HG03342 (cell line): Measurements from ENCODE around the gene SLC52A3.

Experiments
- ATAC-seq: cut with Tn5 transposase; IDR thresholded peaks from one replicate; pipeline ENCODE4 v1.9.1; 2021; ENCODE audit warnings: mild to moderate bottlenecking, moderate library complexity; ENCODE audit not compliant: unreplicated experiment

SLC52A3 gene

DNA sequence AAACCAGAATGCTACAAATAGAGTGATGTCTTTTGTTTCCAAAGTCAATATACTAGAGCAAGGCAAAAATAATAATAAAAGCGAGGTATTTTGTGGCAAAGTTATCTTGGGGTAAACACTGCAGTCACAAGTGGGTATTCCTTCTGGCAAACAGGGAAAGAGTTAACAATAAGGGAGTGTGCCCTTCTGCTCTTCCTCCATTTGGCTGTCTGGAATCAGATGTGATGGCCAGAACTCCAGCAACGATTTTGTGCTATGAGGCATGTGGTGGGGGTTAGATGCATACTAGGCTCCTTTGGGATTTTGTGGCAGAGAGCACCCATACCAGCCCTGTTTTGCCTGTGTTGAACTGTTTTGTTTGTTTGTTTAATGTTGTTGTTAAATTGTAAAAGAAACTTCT is 2.4 kb upstream of the SLC52A3 start:
- no peak for ATAC-seq

DNA sequence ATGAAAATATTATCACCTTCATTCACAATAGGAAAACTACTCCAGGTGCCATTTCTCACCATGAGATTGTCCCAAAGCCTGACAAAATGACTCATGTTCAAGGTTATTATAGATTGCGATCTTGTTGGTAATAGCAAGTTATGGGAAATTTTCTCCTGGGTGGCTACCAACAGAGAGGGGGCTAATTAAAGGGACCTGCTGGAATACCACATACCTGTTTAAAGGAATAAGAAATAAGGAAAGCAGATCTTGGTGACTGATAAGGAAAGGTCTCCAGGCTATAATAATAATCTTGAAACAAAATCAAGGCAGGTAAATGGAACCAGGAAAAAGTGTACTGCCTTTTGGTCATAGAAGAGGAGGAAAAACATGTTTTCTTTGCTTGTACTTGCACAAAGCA is 1.4 kb downstream of the SLC52A3 start:
- no peak for ATAC-seq

DNA sequence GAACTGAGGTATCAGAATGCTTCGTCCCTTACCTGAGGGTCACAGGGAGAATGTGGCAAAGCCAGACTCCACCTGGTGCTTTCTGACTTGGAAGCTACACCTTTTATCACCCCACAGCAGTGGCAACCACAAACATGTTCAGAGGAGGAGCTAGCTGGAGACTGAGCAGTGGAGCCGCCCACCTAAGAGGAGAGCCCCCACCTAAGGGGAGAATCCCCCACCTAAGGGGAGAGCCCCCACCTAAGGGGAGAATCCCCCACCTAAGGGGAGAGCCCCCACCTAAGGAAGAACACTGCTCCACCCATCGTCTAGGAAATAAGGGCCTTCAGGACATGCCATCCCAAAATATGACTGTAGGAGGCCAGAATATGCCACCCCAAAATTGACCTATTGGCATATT is 4.0 kb downstream of the SLC52A3 start:
- ATAC-seq, result no peak

DNA sequence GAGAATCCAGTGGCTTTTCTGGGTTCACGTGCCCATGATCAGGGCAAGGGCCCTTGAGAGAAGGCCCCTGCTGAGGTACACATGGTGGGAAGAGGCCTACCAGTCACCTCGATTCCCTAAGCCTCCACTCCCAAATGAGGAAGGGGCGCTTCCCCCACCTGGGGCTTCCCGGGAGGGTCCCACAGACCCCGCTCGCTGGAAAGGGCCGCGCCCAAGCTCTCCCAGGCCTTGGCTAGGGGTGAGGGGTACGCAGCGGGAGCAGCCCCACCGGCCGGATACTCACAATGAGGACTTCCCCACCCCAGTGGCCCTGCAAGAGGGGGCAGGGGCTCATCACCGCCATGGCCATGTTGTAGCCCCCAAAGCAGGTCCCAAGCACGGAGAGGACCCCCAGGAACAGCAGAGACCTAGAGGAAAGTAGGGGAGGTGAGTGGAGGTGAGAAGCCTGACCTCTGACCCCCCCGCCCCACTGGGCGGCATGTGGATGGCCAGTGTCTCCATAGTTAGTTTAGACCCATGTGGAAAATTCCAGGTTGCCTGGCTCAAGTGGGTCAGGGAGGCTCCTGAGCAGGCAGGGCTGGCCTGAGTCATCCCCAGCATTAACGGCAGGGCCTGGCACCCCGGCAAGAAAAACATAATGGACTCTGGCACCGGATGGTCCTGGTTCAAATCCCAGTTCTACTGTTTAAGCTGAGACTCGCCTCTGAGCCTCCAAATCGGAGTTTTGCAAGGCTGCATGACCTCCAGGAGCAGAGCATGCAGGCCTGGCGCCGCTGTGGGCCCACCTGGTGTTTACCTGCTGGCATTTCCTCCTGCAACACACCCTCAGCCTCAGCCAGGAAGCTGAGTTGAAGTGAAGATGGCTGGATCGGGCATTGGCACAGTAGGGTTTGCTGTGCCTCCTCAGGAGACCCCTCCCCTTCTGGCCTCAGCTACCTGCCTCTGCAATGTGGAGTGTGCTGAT is 6.6 kb downstream of the SLC52A3 start:
- no peak for ATAC-seq

DNA sequence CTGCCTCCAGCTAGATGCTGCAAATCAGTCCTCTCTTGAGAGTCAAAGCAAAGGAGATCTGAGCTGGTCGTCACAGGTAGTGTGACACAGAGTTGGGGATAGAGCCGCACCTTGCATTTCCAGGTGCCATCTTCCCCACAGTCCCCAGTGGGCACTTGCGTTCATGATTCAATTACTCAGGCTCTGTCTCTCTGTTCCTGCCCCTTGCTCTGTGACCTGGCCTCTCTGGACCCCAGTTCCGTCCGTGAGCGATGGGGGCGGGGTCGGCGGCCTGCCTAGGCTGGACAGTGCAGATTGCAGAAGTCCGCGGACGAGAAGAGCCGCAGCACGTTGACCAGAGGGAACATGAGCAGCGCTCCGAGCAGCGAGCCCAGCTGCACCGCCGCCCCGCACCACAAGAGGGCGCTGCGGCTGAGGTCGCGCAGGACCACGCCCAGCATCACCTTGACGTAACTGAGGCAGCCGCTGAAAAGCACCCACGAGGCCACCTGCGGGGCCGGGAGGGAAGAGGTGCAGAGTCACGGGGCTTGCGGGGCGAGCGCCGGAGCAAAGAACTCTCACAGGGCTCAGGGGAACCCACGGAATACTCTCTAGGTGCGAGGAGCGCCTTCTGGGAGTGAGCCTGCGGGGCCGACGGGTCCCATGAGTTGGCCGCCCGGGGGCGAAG is 7.4 kb downstream of the SLC52A3 start:
- no peak for ATAC-seq

DNA sequence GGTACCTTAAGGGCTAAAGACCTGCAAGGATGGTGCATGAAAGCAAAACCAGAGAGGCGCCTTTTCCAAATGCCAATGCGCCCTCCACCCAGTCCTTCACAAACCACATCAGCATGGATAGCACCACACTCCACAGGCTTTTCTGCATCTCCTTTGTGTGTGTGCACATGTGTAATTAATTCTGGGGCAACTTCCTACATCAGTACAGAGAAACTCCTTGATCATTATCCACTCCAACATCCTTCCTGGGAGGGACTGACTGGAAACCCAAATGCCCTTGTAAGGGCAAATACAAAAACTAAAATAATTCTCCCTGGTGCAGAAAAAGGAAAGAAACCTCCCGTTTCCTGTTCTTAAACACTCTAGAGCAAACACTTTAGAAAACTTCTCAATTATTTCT is 10.8 kb downstream of the SLC52A3 start:
- no peak for ATAC-seq

DNA sequence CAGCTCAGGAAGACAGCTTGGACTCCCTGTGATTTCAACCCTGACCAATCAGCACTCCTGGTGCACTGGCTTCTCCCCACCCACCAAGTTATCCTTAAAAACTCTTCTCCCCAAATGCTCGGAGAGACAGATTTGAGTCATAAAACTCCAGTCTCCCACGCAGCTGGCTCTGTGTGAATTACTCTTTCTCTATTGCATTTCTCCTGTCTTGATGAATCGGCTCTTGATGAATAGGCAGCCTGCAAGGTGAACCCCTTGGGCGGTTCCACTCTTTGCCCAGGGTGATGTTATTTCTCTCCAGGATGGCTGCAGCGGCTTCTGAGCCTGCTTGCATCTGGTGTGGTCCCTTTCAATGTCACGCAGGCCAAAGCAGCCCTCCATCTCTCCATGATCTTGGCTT is 12.4 kb downstream of the SLC52A3 start:
- no peak for ATAC-seq

DNA sequence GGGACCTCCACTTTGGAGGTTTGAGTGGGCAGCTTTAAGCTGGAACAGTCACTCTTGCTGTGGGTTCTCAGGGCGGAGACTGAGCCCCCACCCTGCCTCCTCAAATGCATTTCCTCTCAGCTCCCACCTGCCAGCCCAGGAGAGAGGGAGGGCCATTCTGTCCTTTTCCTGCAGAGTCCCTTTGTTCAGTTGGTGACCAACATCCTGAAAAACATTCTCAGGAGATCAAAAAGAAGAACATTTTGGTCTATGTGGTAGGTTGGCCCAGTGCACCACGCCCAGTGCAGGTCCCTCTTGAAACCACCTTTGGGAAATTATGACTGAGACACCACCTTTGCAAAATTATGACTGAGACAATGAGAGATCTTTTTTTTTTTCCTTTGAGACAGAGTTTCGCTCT is 13.4 kb downstream of the SLC52A3 start:
- no peak for ATAC-seq

DNA sequence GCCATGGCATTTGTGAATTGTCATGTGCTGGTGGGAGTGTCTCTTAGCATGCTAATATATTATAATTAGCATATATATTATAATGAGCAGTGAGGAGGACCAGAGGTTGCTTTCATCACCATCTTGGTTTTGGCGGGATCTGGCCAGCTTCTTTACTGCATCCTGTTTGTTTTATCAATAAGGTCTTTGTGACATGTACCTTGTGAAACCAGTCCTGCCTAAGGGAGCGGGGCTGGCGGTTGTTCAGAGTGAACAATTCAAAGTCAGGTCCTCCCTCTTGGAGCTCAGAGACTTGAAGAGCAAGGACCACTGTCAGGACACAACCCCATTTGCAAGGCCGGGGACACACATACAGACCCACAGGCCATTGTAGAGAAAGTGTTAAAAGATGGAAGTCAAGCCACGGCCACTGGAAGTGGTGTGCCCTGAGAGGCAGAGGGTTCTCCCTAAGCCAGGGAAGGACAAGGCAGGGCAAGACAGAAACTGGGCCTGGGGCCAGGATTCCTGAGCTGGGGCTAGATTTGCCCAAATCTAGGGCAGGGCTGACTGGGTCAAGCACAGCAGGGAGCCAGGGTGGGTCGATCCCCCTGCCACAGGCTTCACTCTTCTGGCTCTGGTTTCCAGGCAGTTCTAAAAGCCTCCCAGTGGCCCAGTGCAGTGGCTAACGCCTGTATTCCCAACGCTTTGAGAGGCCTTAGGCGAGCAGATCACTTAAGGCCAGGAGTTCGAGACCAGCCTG is 14.2 kb downstream of the SLC52A3 start:
- ATAC-seq, result no peak

DNA sequence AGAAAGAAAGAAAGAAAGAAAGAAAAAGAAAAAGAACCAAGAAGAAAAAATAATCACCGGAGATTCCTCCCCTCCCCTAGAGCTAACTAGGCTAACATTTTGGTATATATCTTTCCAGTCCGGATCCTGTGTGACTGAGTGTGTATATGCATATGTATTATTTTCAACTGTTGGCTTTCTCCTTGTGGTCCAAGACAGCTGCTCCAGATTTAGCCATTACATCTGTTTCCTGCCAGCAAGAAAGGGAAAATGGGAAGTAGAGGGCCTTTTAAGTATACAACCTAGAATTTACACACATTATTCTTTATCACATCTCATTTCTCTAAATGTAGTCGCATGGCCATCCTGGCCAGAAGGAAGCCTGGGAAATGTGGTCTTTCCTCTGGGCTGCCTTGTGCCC is 15.2 kb downstream of the SLC52A3 start:
- ATAC-seq, result no peak

DNA sequence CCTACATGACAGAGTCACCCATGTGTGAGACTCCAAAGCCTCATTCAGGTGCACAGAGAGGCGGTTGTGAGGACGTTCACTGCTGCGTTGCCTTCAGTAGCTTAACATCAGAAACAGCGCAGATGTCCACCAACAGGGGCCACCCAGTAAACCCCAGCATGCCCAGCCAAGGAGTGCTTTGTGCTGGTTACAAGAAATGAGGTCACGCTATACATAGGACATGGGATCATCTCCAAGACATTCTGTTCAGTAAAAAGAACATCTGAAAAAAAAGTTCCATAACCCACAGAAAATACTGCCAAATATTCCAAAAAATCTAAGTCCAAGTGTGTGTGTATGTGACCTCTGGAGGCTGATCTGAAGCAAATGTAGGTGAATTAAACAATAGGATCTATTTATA is 16.0 kb downstream of the SLC52A3 start:
- ATAC-seq, result no peak

DNA sequence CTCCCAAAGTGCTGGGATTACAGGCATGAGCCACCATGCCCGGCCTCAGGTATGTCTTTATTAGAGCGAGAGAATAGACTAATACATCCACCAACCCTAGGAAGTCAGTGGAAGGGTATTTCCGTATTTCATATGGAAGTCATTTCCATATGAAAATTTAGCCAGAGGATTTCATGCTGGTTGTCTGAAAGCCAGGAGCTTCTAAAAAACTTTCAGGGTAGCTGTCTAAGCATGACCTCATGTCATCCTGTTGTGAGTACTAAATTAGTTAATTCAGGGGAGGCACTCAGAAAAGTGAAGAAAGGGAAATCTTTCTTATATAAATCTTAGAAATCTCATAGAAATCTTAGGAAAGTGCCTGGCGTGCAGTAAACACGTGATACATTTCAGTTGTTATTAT is 16.5 kb downstream of the SLC52A3 start:
- ATAC-seq, result no peak

DNA sequence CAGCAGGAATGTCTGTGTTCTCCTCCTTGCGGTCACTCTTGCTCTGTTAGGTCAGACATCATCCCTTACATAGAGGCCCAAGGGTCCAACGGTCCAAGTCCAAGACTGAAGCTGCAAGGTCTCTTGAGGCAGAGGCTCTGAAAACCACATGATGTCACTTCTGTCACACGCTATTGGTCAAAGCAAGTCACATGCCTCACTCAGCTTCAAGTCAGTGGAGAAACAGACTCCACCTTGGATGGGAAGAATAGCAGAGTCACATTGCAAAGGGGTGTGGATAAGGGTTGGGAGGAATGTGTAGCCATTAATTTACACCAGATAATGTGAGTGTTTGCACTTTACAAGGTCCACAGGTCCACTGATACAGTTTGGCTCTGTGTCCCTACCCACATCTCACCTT is 17.5 kb downstream of the SLC52A3 start:
- no peak for ATAC-seq

DNA sequence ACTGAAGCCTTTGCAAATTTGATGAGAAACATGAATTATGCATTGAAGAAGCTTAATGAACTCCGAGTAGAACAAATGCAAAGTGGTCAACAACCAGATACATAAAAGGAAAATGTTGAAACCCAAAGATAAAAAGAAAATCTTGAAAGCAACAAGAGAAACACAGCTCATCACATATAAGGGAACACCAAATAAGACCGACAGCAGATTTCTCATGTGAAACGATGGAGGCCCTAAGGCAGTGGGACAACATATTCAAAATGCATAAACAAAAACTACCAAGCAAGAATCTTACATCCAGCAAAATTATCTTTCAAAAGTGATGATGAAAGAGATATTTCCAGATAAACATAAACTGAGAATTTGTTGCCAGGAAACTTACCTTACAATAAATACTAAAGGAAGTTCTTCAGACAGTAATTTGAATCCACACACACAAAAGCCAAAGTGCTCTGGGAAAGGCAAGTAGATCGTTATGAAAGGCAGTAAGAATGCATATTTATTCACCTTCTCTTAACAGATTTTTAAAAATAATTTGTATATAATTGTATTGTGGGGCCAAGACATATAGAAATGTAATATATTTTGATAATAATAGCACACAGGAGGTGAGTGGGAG is 22.5 kb downstream of the SLC52A3 start:
- ATAC-seq, result no peak

DNA sequence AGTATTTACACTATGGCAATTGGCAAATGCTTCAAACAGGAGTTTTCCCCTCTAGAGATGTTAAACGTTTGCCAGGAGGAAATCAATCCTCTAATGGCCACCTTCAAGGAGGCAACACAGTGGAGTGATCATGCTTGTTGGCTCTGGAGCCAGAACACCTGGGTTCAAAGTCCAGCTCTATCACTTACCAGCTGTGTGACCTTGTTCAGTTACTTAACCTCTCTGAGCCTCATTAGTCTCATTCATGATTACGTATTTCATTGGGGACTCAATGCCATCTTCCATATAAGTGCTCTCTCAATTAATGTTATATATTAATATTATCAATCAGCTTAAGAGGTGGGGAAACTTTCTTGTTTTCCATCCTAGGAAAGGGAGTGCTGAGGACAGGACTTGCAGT is 26.1 kb downstream of the SLC52A3 start:
- no peak for ATAC-seq

DNA sequence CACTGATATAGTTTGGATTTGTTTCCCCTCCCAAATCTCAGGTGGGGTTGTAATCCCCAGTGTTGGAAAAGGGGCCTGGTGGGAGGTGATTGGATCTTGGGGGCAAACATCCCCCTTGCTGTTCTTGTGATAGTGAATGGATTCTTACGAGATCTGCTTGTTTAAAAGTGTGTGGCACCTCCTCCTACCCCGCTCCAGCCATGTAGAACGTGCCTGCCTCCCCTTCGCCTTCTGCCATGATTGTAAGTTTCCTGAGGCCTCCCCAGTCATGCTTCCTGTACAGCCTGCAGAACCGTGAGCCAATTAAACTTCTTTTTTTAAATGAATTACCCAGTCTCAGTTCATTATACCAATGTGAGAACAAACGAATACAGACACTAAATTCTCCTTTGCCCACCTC is 26.7 kb downstream of the SLC52A3 start:
- no peak for ATAC-seq

DNA sequence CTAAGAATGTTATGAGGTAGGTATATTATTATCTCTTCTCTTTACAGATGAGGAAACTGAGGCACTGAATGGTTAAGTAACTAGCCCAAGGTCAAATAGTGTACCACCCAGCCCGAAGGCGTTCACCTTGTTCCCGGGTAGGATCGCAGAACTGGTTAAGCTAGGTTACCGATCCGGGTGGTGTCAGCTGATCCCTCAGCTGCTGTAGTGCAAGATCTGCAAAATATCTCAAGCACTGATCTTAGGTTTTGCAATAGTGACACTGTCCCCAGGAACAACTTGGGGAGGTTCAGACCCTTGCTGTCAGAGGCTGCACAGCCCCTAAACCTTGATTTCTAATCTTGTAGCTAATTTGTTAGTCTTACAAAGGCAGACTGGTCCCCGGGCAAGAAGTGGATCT is 28.1 kb downstream of the SLC52A3 start:
- no peak for ATAC-seq

DNA sequence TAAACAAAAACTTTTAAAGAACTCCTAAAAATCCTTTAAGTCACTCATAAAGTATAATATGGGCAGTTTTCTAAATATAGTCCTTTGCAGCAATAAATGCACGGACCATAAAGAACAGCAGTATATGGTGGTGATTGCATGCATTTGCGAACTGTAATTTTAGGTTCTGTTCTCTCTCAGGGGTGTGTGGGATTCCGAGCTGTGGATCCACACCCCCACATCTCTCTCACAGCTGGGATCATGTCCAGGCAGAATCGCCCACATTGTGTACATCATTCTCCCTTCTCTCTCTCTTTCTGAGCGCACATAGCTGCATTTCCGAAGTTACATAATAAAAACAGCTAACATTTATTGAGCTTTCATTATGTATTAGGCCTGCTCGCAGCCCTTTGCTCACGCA is 28.6 kb downstream of the SLC52A3 start:
- no peak for ATAC-seq

DNA sequence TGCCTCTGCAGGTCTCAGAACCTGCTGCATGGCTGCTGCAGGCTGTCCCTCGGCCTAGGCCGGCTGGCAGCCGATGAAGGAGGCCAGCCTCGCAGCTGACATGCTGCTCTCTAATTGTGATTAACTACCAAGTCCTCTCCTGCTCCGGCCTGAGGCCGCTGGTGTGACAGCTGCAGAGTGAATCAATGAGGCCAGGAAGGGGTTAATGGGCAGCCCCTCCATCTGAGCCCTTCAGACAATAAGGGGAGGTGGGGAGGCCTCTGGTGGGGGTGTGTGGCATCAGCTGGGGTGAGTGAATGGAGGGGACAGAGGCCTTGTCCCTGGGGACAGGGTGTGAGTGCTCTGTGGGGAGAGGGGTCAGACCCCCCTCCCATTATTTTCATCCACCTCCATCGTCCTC is 34.4 kb downstream of the SLC52A3 start:
- no peak for ATAC-seq

DNA sequence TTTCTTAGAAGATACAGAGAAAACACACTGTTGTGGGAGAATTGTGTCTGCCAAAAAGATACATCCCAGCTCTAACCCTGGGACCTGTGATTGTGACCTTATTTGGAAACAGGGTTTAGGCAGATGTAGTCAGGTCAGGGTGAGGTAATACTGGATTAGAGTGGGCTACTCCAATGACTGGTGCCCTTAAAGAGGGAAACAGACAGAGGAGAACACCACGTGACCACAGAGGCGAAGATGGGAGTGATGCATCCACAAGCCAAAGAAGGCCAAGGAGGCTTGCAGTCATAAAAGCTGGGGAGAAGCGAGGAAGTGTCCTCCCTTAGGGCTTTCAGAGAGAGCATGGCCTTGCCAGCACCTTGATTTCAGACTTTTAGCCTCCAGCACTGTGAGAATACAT is 35.6 kb downstream of the SLC52A3 start:
- no peak for ATAC-seq

DNA sequence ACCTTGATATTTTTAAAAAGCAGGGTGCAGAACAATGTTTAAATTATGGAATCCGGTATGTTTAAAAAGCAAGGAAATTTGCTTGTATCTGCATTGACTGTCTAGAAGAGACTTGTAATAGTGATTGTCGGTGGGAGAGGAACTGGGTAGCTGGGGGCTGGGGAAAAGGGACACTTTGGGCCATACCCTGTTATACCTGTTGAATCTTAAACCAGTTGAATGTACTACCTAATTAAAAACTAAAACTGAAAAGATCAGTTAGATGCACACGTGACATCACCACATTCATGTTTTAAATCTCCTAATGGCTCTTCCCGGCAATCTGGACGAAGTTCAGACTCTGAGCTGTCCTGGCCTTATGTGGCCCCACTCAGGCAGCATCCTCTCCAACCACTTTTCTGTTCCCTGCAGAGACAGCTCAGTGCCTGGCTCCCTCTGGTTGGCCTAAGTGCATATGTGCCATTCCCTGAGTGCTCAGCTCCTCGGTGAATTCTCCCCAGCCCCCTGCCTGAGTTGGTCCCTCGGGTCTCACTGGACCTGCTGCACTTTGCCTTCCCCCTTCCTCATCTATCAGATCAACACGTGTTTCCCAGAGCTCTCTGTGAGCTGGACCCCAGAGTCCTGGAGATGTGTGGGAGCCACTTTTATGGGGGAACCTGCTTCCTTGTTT is 36.3 kb downstream of the SLC52A3 start:
- no peak for ATAC-seq
